Measurements from ENCODE around the gene BPIFB6. TPM values are rescaled to one million over a fixed set of nuclear protein-coding genes. Genes with fewer than 3 reads are reported as not detected.

Gene BPIFB6
- polyA plus RNA-seq, 1 donor (not counting 4 experiments of a cell fraction or from before 2014, with no cell fraction given) = not detected

GRCh38 chr20:32984631-32985354, 46.7 kb upstream of the BPIFB6 start:
- Histone ChIP-seq H3K27ac (ENCODE audit: control insufficient read depth, insufficient read depth, low read length) (no peak overlapping the region), H3K4me2 (ENCODE audit: control insufficient read depth, extremely low read depth, insufficient read depth, low read depth, low read length) (no peak overlapping the region), H2AFZ (ENCODE audit: control insufficient read depth, low read length) (no peak overlapping the region), H3K9me1 (ENCODE audit: control insufficient read depth, extremely low read depth, insufficient read depth, low read length) (no peaks in the 10 kb centered on the region), H4K20me1 (ENCODE audit: control insufficient read depth, extremely low read depth, insufficient read depth, low read length) (no peaks in the 10 kb centered on the region), H3K9me3 (ENCODE audit: control insufficient read depth, low read depth, low read length) (no peaks in the 10 kb centered on the region), H3K36me3 (ENCODE audit: control insufficient read depth in 2 of 2, extremely low read depth in 1 of 2, insufficient read depth in 2 of 2, low read length in 2 of 2) (no peaks in the 10 kb centered on the region), H3K4me3 (ENCODE audit: control insufficient read depth in 2 of 3, extremely low read depth in 1 of 3, insufficient read depth in 2 of 3, low read depth in 1 of 3, low read length in 3 of 3) (no peak overlapping the region), H3K79me2 (ENCODE audit: control insufficient read depth, insufficient read depth, low read length) (no peaks in the 10 kb centered on the region), H3K27me3 (ENCODE audit: control insufficient read depth, extremely low read depth, insufficient read depth, low read length) (no peaks in the 10 kb centered on the region), H3K9ac (ENCODE audit: control insufficient read depth, extremely low read depth, insufficient read depth, low read length) (no peak overlapping the region), H3K4me1 (ENCODE audit: control insufficient read depth, extremely low read depth, insufficient read depth, low read length) (no peaks in the 10 kb centered on the region)
- dilution Hi-C loops (cut with MboI; ENCODE audit: extremely low pct_ligation_motif_present, low sequenced_read_pairs) = no loop called here
- no peak for DNase-seq (ENCODE audit: low read depth, low spot score)
- TF ChIP-seq CTCF (optimal IDR thresholded peaks at IDR 0.05 in 1 of 3, IDR thresholded peaks at IDR 0.05 in 1 of 3, conservative IDR thresholded peaks at IDR 0.05 in 1 of 3; ENCODE audit: extremely low read depth in 1 of 3, insufficient read depth in 2 of 3, low read length in 3 of 3) (no peak), EZH2 (IDR thresholded peaks at IDR 0.05; ENCODE audit: low read length) (no peak)
- no peak for FAIRE-seq

GRCh38 chr20:32985596-32985995, 45.9 kb upstream of the BPIFB6 start:
- Histone ChIP-seq H3K4me2 (ENCODE audit: control insufficient read depth, extremely low read depth, insufficient read depth, low read depth, low read length) (no peak overlapping the region), H3K4me3 (ENCODE audit: control insufficient read depth in 2 of 3, extremely low read depth in 1 of 3, insufficient read depth in 2 of 3, low read depth in 1 of 3, low read length in 3 of 3) (no peak overlapping the region), H3K9ac (ENCODE audit: control insufficient read depth, extremely low read depth, insufficient read depth, low read length) (no peak overlapping the region), H4K20me1 (ENCODE audit: control insufficient read depth, extremely low read depth, insufficient read depth, low read length) (no peaks in the 10 kb centered on the region), H2AFZ (ENCODE audit: control insufficient read depth, low read length) (no peak overlapping the region), H3K36me3 (ENCODE audit: control insufficient read depth in 2 of 2, extremely low read depth in 1 of 2, insufficient read depth in 2 of 2, low read length in 2 of 2) (no peaks in the 10 kb centered on the region), H3K27ac (ENCODE audit: control insufficient read depth, insufficient read depth, low read length) (no peak overlapping the region), H3K79me2 (ENCODE audit: control insufficient read depth, insufficient read depth, low read length) (no peaks in the 10 kb centered on the region), H3K27me3 (ENCODE audit: control insufficient read depth, extremely low read depth, insufficient read depth, low read length) (no peaks in the 10 kb centered on the region), H3K4me1 (ENCODE audit: control insufficient read depth, extremely low read depth, insufficient read depth, low read length) (no peaks in the 10 kb centered on the region), H3K9me3 (ENCODE audit: control insufficient read depth, low read depth, low read length) (no peaks in the 10 kb centered on the region), H3K9me1 (ENCODE audit: control insufficient read depth, extremely low read depth, insufficient read depth, low read length) (no peaks in the 10 kb centered on the region)
- TF ChIP-seq EZH2 (IDR thresholded peaks at IDR 0.05; ENCODE audit: low read length) (no peak), CTCF (optimal IDR thresholded peaks at IDR 0.05 in 1 of 3, IDR thresholded peaks at IDR 0.05 in 1 of 3, conservative IDR thresholded peaks at IDR 0.05 in 1 of 3; ENCODE audit: extremely low read depth in 1 of 3, insufficient read depth in 2 of 3, low read length in 3 of 3) (no peak)
- FAIRE-seq (no peak), DNase-seq (ENCODE audit: low read depth, low spot score) (no peak)
- dilution Hi-C loops (cut with MboI; ENCODE audit: extremely low pct_ligation_motif_present, low sequenced_read_pairs) = no loop called here

Measured in keratinocyte (primary cell).